WTC11 (cell line): ENCODE data around the gene ADGB. TPM values are rescaled to one million over a fixed set of nuclear protein-coding genes. Genes with fewer than 3 reads are reported as not detected.

Source experiments
- ATAC-seq: fragments of 200-7000 bp; cut with Tn5 transposase; 2 replicates; pipeline ENCODE4 v1.10.0; 2021; ENCODE audit warnings: mild to moderate bottlenecking, moderate library complexity
- CTCF ChIA-PET: fragments of 300-600 bp; sonication (Branson Sonifier 250); formaldehyde crosslinking; loops from one replicate; lab custom pipeline; 2021; ENCODE audit warnings: antibody characterized with exemption; lab: Charles Lee
- POLR2A ChIA-PET: fragments of 350-600 bp; sonication (Branson Sonifier 250); formaldehyde crosslinking; loops from one replicate; lab custom pipeline; 2021; ENCODE audit warnings: antibody characterized with exemption; lab: Charles Lee
- DNase-seq: peaks from one replicate; pipeline ENCODE4 v3.0.0; 2021; ENCODE audit warnings: low spot score
- H3K27ac Mint-ChIP-seq: 2 replicates; pipeline ENCODE4 v1.8.0; 2021; ENCODE audit warnings: mixed read lengths
- H3K27me3 Mint-ChIP-seq: 2 replicates; pipeline ENCODE4 v1.8.0; 2021; ENCODE audit warnings: low read depth, mild to moderate bottlenecking, moderate library complexity, mixed read lengths
- H3K36me3 Mint-ChIP-seq: 2 replicates; pipeline ENCODE4 v1.8.0; 2021; ENCODE audit warnings: mixed read lengths
- H3K4me1 Mint-ChIP-seq: 2 replicates; pipeline ENCODE4 v1.8.0; 2022; ENCODE audit warnings: mixed read lengths
- H3K4me3 Mint-ChIP-seq: 2 replicates; pipeline ENCODE4 v1.8.0; 2021; ENCODE audit warnings: mild to moderate bottlenecking, moderate library complexity, mixed read lengths
- H3K9me3 Mint-ChIP-seq: 2 replicates; pipeline ENCODE4 v1.8.0; 2021; ENCODE audit warnings: mixed read lengths
- AR ChIP-seq: fragments of 250-450 bp; sonication (Bioruptor Pico); IDR thresholded peaks from 2 replicates; pipeline ENCODE4 v1.9.0; 2021; ENCODE audit warnings: mild to moderate bottlenecking
- ATF3 ChIP-seq: sonication (generic); formaldehyde crosslinking; conservative IDR thresholded peaks from 2 replicates; pipeline ENCODE4 v1.8.1; 2022; ENCODE audit warnings: mild to moderate bottlenecking, missing genetic modification reagents
- CBFB ChIP-seq: sonication (generic); formaldehyde crosslinking; IDR thresholded peaks from 2 replicates; pipeline ENCODE4 v1.8.1; 2022; ENCODE audit warnings: mild to moderate bottlenecking, low read depth, missing genetic modification reagents
- E2F1 ChIP-seq: sonication (generic); formaldehyde crosslinking; IDR thresholded peaks from 2 replicates; pipeline ENCODE4 v1.8.0; 2022; ENCODE audit warnings: mild to moderate bottlenecking, missing genetic modification reagents
- E2F4 ChIP-seq: sonication (generic); formaldehyde crosslinking; IDR thresholded peaks from 2 replicates; pipeline ENCODE4 v1.8.1; 2022; ENCODE audit warnings: low read depth, mild to moderate bottlenecking, moderate library complexity, missing genetic modification reagents, borderline replicate concordance
- E2F5 ChIP-seq: sonication (generic); formaldehyde crosslinking; IDR thresholded peaks from 2 replicates; pipeline ENCODE4 v1.8.1; 2022; ENCODE audit warnings: mild to moderate bottlenecking, moderate library complexity, missing genetic modification reagents
- EMX1 ChIP-seq: fragments of 250-450 bp; sonication (Bioruptor Pico); IDR thresholded peaks from 2 replicates; pipeline ENCODE4 v1.8.0; 2021; ENCODE audit warnings: mild to moderate bottlenecking
- ESRRA ChIP-seq: sonication (generic); formaldehyde crosslinking; IDR thresholded peaks from 2 replicates; pipeline ENCODE4 v1.8.1; 2022; ENCODE audit warnings: mild to moderate bottlenecking, missing genetic modification reagents, borderline replicate concordance
- ETV6 ChIP-seq: sonication (generic); formaldehyde crosslinking; IDR thresholded peaks from 2 replicates; pipeline ENCODE4 v1.8.1; 2022; ENCODE audit warnings: mild to moderate bottlenecking, missing genetic modification reagents
- FOXP1 ChIP-seq: sonication (generic); formaldehyde crosslinking; IDR thresholded peaks from 2 replicates; pipeline ENCODE4 v1.8.0; 2022; ENCODE audit warnings: missing genetic modification reagents, mild to moderate bottlenecking, moderate library complexity, borderline replicate concordance
- MYBL2 ChIP-seq: sonication (generic); formaldehyde crosslinking; IDR thresholded peaks from 2 replicates; pipeline ENCODE4 v1.8.1; 2023; ENCODE audit warnings: mild to moderate bottlenecking, moderate library complexity, missing genetic modification reagents
- PREB ChIP-seq: sonication (generic); formaldehyde crosslinking; IDR thresholded peaks from 2 replicates; pipeline ENCODE4 v1.8.1; 2022; ENCODE audit warnings: mild to moderate bottlenecking, missing genetic modification reagents, moderate library complexity, borderline replicate concordance
- SMAD4 ChIP-seq: sonication (generic); formaldehyde crosslinking; IDR thresholded peaks from 2 replicates; pipeline ENCODE4 v1.8.0; 2022; ENCODE audit warnings: mild to moderate bottlenecking, missing genetic modification reagents
- USF1 ChIP-seq: sonication (generic); formaldehyde crosslinking; IDR thresholded peaks from 2 replicates; pipeline ENCODE4 v1.8.0; 2022; ENCODE audit warnings: mild to moderate bottlenecking, missing genetic modification reagents
- ZMAT4 ChIP-seq: fragments of 250-450 bp; sonication (Bioruptor Pico); IDR thresholded peaks from 2 replicates; pipeline ENCODE4 v1.9.0; 2021; ENCODE audit warnings: mild to moderate bottlenecking
- ZNF219 ChIP-seq: sonication (generic); formaldehyde crosslinking; IDR thresholded peaks from 2 replicates; pipeline ENCODE4 v1.8.0; 2023; ENCODE audit warnings: missing genetic modification reagents, mild to moderate bottlenecking, borderline replicate concordance
- ZNF425 ChIP-seq: fragments of 250-450 bp; sonication (Bioruptor Pico); conservative IDR thresholded peaks from 2 replicates; pipeline ENCODE4 v1.9.0; 2021; ENCODE audit warnings: mild to moderate bottlenecking
- total RNA-seq: library from RNA; stranded (reverse); gene quantifications from 3 replicates; pipeline ENCODE4 v1.2.3, GENCODE V29; 2021

ADGB gene
- total RNA-seq, 1 experiment from 2014 or later = not detected

- H3K27ac Mint-ChIP-seq = no peak overlapping the region
These were observed 234.4 kb downstream of the ADGB start for GRCh38 chr6:146833157-146833556.

More at GRCh38 chr6:146833157-146833556, 234.4 kb downstream of the ADGB start:
- TF ChIP-seq E2F1 (CRISPR knock-in tag) (no peak), ESRRA (CRISPR knock-in tag) (no peak), USF1 (CRISPR knock-in tag) (no peak), E2F5 (CRISPR knock-in tag) (no peak), ATF3 (CRISPR knock-in tag) (no peak), AR (CRISPR knock-in tag) (no peak), ZNF219 (CRISPR knock-in tag) (no peak), SMAD4 (CRISPR knock-in tag) (no peak), E2F4 (CRISPR knock-in tag) (no peak), ETV6 (CRISPR knock-in tag) (no peak), EMX1 (CRISPR knock-in tag) (no peak), PREB (CRISPR knock-in tag) (no peak), ZMAT4 (no peak), FOXP1 (CRISPR knock-in tag) (no peak), CBFB (no peak), MYBL2 (no peak), ZNF425 (CRISPR knock-in tag) (no peak)
- TF ChIP-seq, all 79 proteins: peak for 0
- Mint-ChIP-seq H3K4me3 (no peak overlapping the region), H3K9me3 (peaks cover 28% of the 10 kb centered on the region), H3K4me1 (peaks cover 51% of the 10 kb centered on the region), H3K36me3 (peaks cover 4% of the 10 kb centered on the region; the same call in 1 of the 2 replicates), H3K27me3 (no peaks in the 10 kb centered on the region)
- DNase-seq (no peak), ATAC-seq (no peak)
- CTCF ChIA-PET = no interaction called here
- POLR2A ChIA-PET = no interaction called here
